Naive B cell (primary cell): ENCODE results near the gene TRAF3IP1. TPM values are rescaled to one million over a fixed set of nuclear protein-coding genes. Genes with fewer than 3 reads are reported as not detected.
"Not testable (repeated sequence)": the region's sequence is repeated elsewhere in the genome, so short reads cannot be mapped to it uniquely, and the experiment has no call there.

Source experiments
- ATAC-seq, 2 donors: fragments of 150-1000 bp; cut with Tn5 transposase; 2 replicates each; pipeline ENCODE4 v1.10.0; 2021; ENCODE audit warnings: low read depth in 2 of 2, mild to moderate bottlenecking in 2 of 2, moderate library complexity in 2 of 2
- DNase-seq: peaks from one replicate; pipeline ENCODE4 v3.0.0; 2022
- H3K27ac Mint-ChIP-seq, 6 donors: one replicate each; pipeline ENCODE4 v1.8.0; 2020 to 2022; ENCODE audit warnings: mild to moderate bottlenecking in 6 of 6, mixed read lengths in 6 of 6, moderate library complexity in 5 of 6, inconsistent platforms in 2 of 6
- H3K27me3 Mint-ChIP-seq, 3 donors: one replicate each; pipeline ENCODE4 v1.8.0; 2021 to 2022; ENCODE audit warnings: mixed read lengths in 3 of 3, mild to moderate bottlenecking in 1 of 3
- H3K36me3 Mint-ChIP-seq, 2 donors: one replicate each; pipeline ENCODE4 v1.8.0; 2020 to 2022; ENCODE audit warnings: mixed read lengths in 2 of 2, inconsistent platforms in 1 of 2, mild to moderate bottlenecking in 1 of 2
- H3K4me1 Mint-ChIP-seq, 3 donors: one replicate each; pipeline ENCODE4 v1.8.0; 2020 to 2022; ENCODE audit warnings: mixed read lengths in 3 of 3, inconsistent platforms in 1 of 3, mild to moderate bottlenecking in 1 of 3, moderate library complexity in 1 of 3
- H3K4me3 Mint-ChIP-seq, 8 donors: one replicate each; pipeline ENCODE4 v1.8.0; 2020 to 2022; ENCODE audit warnings: mild to moderate bottlenecking in 8 of 8, mixed read lengths in 8 of 8, moderate library complexity in 8 of 8, inconsistent platforms in 2 of 8
- H3K9me3 Mint-ChIP-seq, 7 donors: one replicate each; pipeline ENCODE4 v1.8.0; 2020 to 2022; ENCODE audit warnings: mixed read lengths in 7 of 7, mild to moderate bottlenecking in 5 of 7, inconsistent platforms in 2 of 7, moderate library complexity in 1 of 7
- polyA plus RNA-seq, 6 donors: library from polyadenylated mRNA; unstranded; fragments of 300-500 nt; fragmentation: Illumina TruSeq; gene quantifications; one replicate each; pipeline ENCODE4 v1.2.3, GENCODE V29; 2021; ENCODE audit warnings: low read depth in 6 of 6

TRAF3IP1 gene, protein sequence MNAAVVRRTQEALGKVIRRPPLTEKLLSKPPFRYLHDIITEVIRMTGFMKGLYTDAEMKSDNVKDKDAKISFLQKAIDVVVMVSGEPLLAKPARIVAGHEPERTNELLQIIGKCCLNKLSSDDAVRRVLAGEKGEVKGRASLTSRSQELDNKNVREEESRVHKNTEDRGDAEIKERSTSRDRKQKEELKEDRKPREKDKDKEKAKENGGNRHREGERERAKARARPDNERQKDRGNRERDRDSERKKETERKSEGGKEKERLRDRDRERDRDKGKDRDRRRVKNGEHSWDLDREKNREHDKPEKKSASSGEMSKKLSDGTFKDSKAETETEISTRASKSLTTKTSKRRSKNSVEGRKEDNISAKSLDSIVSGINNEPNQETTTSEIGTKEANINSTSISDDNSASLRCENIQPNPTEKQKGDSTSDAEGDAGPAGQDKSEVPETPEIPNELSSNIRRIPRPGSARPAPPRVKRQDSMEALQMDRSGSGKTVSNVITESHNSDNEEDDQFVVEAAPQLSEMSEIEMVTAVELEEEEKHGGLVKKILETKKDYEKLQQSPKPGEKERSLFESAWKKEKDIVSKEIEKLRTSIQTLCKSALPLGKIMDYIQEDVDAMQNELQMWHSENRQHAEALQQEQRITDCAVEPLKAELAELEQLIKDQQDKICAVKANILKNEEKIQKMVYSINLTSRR
- polyA plus RNA-seq = 1 to 10 TPM; 2.8 to 5.4 (median 3.5) TPM

DNA sequence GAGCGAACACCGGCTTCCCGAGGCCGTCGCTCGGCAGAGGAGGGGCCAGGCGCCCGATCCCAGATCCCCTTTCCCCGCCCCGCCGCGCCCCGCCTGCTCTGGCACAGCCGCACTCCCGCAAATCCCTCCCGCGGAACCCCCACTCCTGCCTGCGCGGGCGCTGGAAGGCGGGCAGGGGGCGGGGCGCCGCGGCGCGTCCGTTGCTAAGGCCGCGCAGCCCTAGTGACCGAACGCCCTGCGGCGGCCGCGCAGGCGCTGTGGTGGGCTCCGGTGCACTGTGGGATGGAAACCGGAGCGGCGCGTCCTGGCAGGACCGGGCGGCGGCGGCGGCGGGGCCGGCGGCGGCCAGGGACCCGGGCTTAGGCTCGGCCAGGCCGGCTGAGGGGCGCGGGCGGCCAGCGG lies at the start of gene TRAF3IP1:
Gene TRAF3IP1 (plus strand): TSS at position 273 of the 402 bp plus-strand sequence. CDS start 145 bp downstream, outside the sequence.
- Mint-ChIP-seq H3K4me3 (peak within 1 kb of the TSS; percentile 75 to 91 (median 86)), H3K36me3 (no peaks in the 10 kb centered on the region), H3K4me1 (peaks cover 6 to 26% (median 16%) of the 10 kb centered on the region in 3 donors), H3K27ac (peak within 1 kb of the TSS in 5 of 6 donors; percentile 28 to 88 (median 63)), H3K27me3 (peaks cover 3 to 18% (median 16%) of the 10 kb centered on the region in 3 donors), H3K9me3 (peaks cover 0 to 3% (median 0%) of the 10 kb centered on the region in 7 donors)
- DNase-seq = peak; percentile 86
- ATAC-seq = peak; percentile 99

DNA sequence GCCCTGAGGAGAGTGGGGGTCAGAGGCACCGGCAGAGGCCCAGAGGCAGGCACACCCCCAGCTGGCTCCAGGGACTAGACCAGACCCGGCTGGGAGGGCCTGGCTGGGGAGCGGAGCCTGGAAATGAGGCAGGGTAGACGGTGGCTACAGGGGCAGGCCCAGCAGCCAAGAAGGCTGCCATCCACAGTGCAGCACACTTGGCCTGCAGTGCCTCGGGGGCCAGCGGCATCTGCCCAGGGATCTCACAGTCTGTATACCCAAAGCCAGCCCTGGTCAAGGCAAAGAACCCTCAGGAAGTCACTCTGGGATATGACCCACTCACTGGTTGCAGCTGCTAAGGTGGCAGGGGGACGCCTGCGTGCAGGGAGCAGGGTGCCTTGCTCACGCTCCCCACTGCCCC lies 49.7 kb upstream of the TRAF3IP1 start:
- Mint-ChIP-seq H3K36me3 (peaks cover 24 to 34% of the 10 kb centered on the region in 2 donors), H3K27ac (peak overlapping the region in 1 of 6 donors; percentile 59), H3K4me3 (no peak overlapping the region), H3K4me1 (no peaks in the 10 kb centered on the region), H3K9me3 (no peaks in the 10 kb centered on the region), H3K27me3 (no peaks in the 10 kb centered on the region)
- ATAC-seq = no peak
- no peak for DNase-seq

DNA sequence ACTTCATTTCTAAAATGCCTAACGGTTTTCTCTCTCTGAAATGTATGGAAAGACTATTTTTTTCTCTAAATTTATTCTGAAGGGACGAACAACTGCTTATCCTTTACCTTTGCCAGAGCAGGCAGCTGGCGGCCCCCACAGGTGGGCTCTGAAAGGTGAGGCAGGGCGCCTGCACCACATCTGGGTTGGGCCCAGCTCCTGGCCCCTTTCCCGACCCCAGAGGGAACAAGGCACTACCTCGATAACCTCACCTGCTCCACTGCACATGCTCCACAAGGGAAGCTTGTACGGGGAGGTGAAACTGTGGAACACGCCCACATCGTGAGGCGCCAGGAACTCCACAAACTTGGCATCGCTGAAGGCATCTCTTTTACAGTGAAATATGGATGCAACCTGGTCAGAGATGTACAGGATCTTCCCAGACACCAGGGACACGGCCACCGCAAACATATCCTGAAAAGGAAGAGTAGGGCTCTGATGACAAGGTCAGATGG lies 49.2 kb upstream of the TRAF3IP1 start:
- no peak for ATAC-seq
- H3K27ac Mint-ChIP-seq = peak overlapping the region in 2 of 6 donors; percentile 52 to 61
- peaks cover 24 to 34% of the 10 kb centered on the region in 2 donors for H3K36me3 Mint-ChIP-seq
- no peaks in the 10 kb centered on the region for H3K4me1 Mint-ChIP-seq
- no peak overlapping the region for H3K4me3 Mint-ChIP-seq
- DNase-seq = no peak
- H3K9me3 Mint-ChIP-seq = no peaks in the 10 kb centered on the region
- H3K27me3 Mint-ChIP-seq = no peaks in the 10 kb centered on the region

DNA sequence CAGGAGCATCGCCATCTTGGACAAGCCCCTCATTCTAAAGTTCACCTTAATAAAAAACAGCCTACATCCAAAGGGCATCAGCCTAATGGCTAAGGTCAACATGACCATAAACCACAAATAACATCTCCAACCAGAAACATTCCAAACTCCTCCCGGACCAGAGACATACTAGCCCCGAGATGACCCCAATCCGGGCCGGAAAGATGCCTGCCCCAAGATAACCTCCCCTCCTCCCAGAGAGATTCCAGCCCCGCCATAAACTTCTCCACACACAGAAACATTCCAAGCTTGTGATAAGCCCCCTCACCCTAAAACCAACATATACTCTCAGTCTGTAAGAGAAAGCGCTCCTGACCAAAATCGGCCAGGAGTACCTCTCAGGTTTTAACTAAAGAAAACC lies 48.6 kb upstream of the TRAF3IP1 start:
- H3K9me3 Mint-ChIP-seq, H3K4me1 Mint-ChIP-seq, ATAC-seq, DNase-seq, H3K27me3 Mint-ChIP-seq, H3K4me3 Mint-ChIP-seq, H3K27ac Mint-ChIP-seq: not testable (repeated sequence)
- peaks cover 24 to 34% of the 10 kb centered on the region in 2 donors for H3K36me3 Mint-ChIP-seq

DNA sequence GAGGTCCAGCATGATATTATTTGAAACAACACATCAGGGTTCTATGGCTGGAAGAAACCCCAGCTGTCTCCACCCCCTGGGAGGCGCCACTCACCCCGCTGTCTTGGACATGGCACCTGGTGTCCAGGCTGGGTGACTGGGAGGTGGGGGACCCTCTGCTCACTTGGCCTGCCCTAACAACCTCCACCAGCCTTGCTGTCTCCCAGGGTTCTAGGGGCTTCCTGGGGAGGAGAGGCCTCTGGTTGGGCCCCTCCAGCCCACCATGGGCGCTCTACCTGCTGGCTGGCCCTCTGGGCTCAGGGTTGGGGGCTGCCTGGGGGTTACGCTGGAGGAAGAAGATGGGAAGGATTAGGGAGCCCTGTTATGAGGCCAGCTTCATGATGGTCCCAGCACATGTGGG lies 48.2 kb upstream of the TRAF3IP1 start:
- no peak overlapping the region for H3K4me3 Mint-ChIP-seq

DNA sequence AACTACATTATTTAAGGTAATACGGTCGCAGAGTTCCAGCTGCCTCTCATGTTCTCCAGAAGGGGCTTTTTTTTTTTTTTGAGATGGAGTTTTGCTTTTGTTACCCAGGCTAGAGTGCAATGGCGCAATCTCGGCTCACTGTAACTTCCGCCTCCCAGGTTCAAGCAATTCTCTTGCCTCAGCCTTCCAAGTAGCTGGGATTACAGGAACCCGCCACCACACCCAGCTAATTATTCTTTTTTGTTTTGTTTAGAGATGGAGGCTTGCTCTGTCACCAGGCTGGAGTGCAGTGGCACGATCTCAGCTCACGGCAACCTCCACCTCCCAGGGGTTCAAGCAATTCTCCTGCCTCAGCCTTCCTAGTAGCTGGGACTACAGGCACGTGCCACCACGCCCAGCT lies 46.9 kb upstream of the TRAF3IP1 start:
- not testable (repeated sequence) for H3K4me3 Mint-ChIP-seq, H3K27me3 Mint-ChIP-seq, DNase-seq, H3K4me1 Mint-ChIP-seq, H3K9me3 Mint-ChIP-seq, H3K27ac Mint-ChIP-seq, ATAC-seq
- H3K36me3 Mint-ChIP-seq = peaks cover 24 to 32% of the 10 kb centered on the region in 2 donors

More for the DNA sequence above, 48.2 kb upstream of the TRAF3IP1 start:
- Mint-ChIP-seq H3K27ac (peak overlapping the region in 1 of 6 donors; percentile 78), H3K9me3 (no peaks in the 10 kb centered on the region), H3K27me3 (no peaks in the 10 kb centered on the region), H3K36me3 (peaks cover 24 to 32% of the 10 kb centered on the region in 2 donors), H3K4me1 (no peaks in the 10 kb centered on the region)
- ATAC-seq = no peak
- no peak for DNase-seq

DNA sequence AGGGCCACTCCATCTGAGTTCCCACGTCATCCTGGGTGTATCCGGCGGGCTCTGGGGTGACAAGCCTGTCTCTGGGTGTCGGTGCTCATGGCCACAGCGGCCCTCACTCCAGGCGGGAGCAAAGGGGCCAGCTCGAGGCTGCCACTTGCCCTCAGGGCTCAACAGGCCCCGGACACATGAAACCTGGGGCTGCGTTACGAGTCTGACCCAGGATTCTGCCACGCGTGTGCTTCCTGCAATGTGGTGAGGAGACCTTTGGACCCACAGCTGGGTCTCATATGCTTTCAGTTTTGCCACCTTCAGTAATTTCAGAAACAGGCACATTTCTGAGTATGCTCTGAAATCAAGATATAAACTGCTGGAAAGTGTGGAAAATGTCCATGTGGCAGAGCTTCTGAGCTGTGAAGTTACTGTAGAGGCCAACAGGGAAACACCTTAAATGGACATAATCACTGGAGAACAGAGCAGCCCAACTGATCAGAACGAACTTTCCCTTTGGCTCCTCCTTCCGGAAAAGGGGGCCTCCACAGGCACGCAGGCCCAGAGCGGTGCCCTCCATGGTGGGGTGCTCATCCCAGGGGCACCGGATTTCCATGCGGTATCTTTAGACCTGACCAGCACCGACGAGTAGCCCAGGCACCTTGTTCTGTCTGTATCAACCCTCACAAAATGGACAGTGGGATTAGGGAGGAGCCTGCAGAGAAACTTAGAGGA lies 46.0 kb upstream of the TRAF3IP1 start:
- no peak for DNase-seq
- Mint-ChIP-seq H3K36me3 (peaks cover 24 to 33% of the 10 kb centered on the region in 2 donors), H3K9me3 (no peaks in the 10 kb centered on the region)

DNA sequence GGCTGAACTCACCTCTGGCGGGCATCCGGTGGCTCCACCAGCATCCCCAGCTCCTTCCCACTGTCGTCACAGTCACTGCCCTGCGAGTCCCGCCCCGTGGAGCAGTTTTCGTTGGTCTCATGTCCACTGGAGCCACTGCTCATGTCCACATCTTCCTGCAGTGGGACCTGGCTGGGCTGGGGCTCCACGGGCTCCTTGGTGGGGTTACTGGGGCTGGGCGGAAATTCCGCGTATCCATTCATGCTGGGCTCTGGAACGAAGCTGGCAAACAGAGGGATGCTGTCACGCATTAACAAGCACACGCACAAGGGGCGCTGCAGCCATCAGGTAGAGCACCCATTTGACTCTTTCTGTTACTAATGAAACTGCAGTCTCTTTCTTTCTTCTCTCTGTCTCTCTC lies 42.6 kb upstream of the TRAF3IP1 start:
- Mint-ChIP-seq H3K27ac (peak overlapping the region in 1 of 6 donors; percentile 56), H3K4me1 (peaks cover 7 to 41% (median 27%) of the 10 kb centered on the region in 3 donors), H3K4me3 (peak overlapping the region in 1 of 8 donors; percentile 80), H3K9me3 (no peaks in the 10 kb centered on the region), H3K27me3 (no peaks in the 10 kb centered on the region), H3K36me3 (peaks cover 12 to 13% of the 10 kb centered on the region in 2 donors)
- DNase-seq (no peak), ATAC-seq (no peak)

More for the DNA sequence above, 46.0 kb upstream of the TRAF3IP1 start:
- H3K4me1 Mint-ChIP-seq = peaks cover 4 to 11% (median 10%) of the 10 kb centered on the region in 3 donors
- ATAC-seq = no peak
- H3K27me3 Mint-ChIP-seq = no peaks in the 10 kb centered on the region
- no peak overlapping the region for H3K27ac Mint-ChIP-seq
- no peak overlapping the region for H3K4me3 Mint-ChIP-seq

DNA sequence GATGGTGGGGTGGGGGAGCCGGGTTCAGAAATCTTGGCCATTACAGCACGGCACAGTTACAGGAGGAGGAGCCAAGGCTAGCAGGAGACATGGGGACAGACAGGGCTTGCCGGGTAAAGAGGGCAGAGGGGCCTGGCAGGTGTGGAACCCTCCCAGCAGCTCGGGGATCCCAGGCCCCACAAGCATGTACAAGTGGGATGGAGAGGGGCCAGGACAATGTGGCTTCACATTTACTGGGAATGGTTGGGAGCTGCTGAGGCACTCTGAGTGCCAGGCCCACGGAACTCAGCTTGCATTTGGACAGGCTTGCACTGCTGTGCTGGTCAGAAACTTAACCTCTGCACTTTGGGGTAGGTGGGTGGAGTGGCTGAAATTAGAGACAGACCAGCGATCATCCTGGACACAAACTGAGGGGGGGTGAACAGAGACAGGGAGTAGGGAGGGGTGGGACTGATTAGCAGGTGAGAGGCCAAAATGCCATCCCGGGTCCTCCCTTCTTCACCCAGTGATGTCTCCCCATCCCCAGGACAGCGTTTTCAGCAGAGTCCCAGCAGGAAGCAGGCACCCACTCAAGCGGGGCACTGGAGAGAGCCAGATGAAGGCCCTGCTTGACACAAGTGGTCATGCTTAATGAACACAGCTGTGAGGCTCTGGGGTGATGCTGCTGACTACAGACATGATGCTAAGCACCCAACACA lies 41.5 kb upstream of the TRAF3IP1 start:
- Mint-ChIP-seq H3K9me3 (no peaks in the 10 kb centered on the region), H3K4me1 (peaks cover 17 to 52% (median 36%) of the 10 kb centered on the region in 3 donors), H3K36me3 (peaks cover 7% of the 10 kb centered on the region in 2 donors), H3K27ac (peak overlapping the region in 1 of 6 donors; percentile 56), H3K27me3 (no peaks in the 10 kb centered on the region), H3K4me3 (no peak overlapping the region)
- DNase-seq (no peak), ATAC-seq (no peak)

DNA sequence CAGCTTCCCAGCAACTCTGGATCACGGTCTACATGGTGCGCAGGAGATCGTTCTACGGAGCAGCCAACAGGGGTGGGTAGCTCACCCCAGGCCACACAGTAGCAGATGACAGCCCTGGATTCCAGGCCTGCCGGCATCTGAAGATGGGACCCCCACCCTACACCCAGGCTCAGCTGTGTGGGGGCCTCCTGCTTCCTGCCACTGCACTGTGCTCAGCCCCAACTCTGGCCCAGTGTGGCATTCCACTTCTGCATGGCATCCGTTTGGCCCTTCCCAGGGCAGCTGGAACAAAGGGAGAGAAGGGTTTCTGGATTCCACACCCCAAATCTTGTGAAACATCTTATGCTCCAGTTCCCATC lies 41.0 kb upstream of the TRAF3IP1 start:
- Mint-ChIP-seq H3K4me1 (peaks cover 22 to 57% (median 38%) of the 10 kb centered on the region in 3 donors), H3K27me3 (no peaks in the 10 kb centered on the region), H3K9me3 (no peaks in the 10 kb centered on the region), H3K27ac (no peak overlapping the region), H3K4me3 (no peak overlapping the region), H3K36me3 (peaks cover 7% of the 10 kb centered on the region in 2 donors)
- DNase-seq (no peak), ATAC-seq (no peak)

DNA sequence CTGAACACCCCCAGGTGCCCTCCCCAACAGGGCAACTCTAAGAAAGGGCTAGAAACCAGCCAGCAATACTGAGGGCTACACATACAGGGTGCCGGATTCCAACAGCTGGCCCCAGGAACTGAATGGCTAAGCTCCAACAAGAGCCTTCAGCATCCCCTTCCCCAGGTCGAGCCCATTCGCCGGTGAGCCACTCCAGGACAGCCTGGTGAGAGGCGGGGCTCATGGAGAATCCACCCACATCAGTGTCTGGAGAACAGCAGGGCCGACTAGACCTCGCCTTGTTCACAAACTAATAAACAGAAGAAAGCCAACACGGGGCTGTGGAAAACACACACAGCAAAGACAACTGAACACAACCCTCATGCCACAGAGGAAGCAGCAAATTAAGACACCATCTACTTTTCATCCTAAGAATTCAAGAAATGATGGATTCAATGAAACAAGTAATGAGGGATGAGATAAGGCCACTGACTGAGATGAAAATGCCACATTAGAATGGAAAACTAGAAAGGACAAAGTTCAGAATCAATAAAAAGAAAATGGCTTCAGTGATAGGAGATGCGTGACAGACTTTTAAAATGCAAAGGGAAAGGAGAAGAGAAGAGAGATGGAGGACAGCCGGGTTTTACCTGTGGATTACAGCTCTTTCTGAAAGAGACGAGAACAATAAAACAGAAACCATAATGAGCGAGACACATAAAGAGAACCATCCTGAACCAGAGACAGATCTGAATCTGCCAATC lies 40.1 kb upstream of the TRAF3IP1 start:
- H3K4me1 Mint-ChIP-seq = peaks cover 27 to 60% (median 42%) of the 10 kb centered on the region in 3 donors

DNA sequence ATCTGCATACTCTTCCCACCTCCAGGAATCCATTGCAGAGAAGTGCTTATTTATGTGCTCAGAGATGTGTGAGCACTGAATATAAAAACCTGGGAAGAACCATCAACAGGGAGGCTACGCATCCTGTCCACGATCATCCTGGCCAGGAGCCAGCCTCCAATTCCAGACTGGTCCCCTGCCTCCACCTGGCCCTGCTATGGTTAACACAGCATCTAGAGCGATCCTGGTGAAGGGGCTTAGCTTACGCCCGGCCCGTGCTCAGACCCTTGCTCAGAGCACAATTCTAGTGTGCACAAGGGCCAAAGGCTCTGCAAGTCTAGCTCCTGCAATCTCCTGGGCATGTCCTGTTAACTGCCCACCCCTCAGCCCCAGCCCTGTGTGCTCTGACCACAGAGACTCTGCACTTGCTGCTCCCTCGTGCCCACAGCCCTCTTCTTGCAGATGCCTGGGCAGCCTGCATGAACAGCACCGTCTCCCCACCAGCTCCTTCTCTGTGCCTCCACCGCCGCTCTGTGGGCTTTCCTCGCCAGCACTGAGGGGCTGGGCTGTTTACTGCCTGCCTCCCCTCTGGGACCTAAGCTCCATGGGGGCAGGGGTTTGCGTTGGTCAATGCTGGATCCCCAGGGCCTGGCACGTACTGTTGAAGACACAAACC lies 38.4 kb upstream of the TRAF3IP1 start:
- no peaks in the 10 kb centered on the region for H3K9me3 Mint-ChIP-seq
- peaks cover 33 to 72% (median 43%) of the 10 kb centered on the region in 3 donors for H3K4me1 Mint-ChIP-seq
- H3K36me3 Mint-ChIP-seq = peaks cover 0 to 7% of the 10 kb centered on the region in 2 donors
- no peak for DNase-seq
- peak overlapping the region in 1 of 6 donors; percentile 25 for H3K27ac Mint-ChIP-seq
- no peaks in the 10 kb centered on the region for H3K27me3 Mint-ChIP-seq
- peak overlapping the region in 1 of 8 donors; percentile 15 for H3K4me3 Mint-ChIP-seq
- no peak for ATAC-seq

More for the DNA sequence above, 40.1 kb upstream of the TRAF3IP1 start:
- Mint-ChIP-seq H3K36me3 (peaks cover 0 to 7% of the 10 kb centered on the region in 2 donors), H3K27ac (no peak overlapping the region), H3K9me3 (no peaks in the 10 kb centered on the region), H3K4me3 (no peak overlapping the region), H3K27me3 (no peaks in the 10 kb centered on the region)
- ATAC-seq (no peak), DNase-seq (no peak)
